Right forelimb (tissue), 1 donor: ENCODE results near the gene SHROOM2.
"Not testable (repeated sequence)": the region's sequence is repeated elsewhere in the genome, so short reads cannot be mapped to it uniquely, and the experiment has no call there.

ENCODE experiments used
- DNase-seq: peaks from one replicate; pipeline ENCODE4 v3.0.0-alpha.2; 2018

SHROOM2 gene

DNA sequence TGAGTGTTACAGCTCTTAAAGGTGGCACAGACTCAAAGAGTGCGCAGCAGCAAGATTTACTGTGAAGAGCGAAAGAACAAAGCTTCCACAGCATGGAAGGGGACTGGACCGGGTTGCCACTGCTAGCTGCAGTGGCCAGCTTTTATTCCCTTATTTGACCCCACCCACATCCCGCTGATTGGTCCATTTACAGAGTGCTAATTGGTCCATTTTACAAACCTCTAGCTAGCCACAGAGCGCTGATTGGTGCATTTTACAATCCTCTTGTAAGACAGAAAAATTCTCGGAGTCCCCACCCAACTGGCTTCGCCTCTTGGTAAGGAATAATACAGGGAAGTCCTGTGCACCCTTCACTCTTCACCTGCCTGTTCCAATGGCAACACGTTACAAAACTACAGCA lies 1.9 kb upstream of the SHROOM2 start:
- no peak for DNase-seq

DNA sequence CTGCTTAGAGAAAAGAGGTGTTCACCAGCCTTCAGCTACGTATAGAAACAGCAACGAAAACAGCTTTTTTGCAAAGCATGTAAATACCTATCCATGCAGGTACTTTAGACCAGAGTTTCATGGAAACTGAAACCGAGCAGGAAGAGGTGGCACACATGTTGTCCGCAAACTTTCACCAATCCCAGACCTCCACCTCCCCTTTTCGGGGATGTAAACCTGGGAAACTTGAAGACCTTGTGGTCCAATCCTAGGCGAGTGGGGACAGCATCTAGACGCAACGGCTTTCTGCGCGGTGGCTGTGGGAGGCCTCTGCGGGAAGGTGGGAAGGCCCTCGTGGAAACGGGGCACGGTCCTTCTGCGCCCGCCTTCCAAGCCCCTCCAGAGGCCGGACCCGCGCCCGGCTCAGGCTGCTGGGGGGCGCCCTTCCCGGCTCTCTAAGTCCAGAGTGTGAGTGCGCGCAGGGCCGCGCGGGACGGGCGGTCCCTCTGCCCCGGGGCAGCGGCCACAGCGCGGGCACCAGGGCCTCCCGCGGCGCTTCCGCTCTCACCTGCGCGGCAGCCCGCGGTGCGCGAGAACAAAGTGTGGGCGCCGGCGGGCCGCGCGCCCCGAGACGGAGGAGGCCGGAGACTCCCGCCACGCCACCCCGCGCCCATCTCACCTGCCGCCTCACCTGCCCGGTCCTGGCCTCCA lies 830 bp upstream of the SHROOM2 start:
- DNase-seq: no peak

DNA sequence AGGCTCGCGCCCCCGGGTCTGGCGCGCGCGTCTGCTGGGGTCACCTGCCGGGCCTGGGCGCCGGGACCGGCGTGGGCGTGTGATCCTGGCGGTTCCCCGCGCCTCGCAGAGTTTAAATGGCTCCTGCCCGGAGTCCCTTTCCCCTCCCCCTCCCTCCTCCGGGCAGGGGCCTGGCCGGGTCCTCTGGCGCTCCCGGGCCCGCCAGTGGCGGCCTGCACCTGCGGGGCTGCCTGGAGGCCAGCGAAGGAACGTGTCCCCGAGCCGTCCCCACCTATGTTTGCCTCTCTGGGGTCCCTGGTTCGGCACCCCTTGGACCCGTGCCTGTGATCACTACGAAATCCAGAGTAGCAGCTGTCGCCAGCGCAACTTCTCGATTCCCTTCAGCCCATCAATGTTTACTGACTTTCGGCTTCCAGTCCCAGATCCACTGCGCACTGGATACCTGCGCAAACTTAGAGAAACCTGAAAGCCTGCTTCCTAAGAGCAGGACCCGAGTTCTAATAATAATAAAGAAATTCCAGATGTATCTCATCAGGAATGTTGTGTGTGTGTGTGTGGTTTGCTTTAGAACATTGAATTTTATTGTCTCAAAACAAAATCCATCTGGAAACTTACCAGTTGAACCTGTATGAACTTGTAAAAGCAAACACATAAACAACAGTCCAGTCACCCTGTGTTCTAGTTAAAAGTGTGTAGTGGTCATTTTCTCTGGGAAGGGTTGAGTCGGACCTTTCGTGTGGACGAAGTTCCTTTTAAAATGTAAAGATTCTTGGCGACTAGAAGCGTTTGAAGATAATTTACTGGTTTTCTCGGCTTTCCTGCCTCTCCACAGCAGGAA lies 788 bp downstream of the SHROOM2 start:
- no peak for DNase-seq

DNA sequence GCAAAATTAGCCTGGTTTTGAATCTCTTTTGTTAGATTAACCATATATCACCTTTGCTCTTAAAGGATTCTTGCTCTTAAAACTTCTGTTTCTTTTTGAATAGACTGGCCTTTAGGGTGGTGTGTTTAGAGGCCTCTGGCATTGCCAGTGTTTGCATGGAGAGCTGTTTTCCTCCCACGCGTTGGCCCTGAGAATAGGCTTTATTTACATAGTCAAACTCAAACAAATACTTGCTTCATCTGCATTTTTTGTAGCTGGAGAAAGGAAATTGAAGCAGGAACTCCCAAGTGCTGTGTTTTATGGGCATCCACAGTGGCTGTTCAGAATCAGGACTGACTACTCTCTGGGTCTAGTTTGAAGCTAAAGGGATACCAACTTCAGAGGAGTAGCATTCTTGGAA lies 2.7 kb downstream of the SHROOM2 start:
- no peak for DNase-seq

DNA sequence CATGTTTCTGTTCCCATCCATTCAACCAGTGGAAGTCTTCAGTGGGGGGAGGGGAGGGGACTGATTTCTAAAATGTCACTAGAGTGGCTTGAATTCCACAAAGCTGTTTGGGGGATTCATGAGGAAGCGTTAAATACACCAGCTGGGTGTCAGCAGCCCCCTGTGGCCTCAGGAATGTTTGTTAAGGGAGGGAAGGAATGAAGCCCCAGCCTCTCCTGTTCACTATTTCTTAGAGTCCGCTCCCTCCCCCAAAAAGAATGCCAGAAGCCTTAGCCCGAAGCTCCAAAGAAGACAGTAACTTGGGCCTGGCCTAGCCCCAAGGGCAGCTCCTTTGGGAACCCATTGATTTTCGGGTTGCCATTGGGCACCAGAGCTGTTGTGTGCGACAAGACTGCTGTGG lies 3.3 kb downstream of the SHROOM2 start:
- no peak for DNase-seq

DNA sequence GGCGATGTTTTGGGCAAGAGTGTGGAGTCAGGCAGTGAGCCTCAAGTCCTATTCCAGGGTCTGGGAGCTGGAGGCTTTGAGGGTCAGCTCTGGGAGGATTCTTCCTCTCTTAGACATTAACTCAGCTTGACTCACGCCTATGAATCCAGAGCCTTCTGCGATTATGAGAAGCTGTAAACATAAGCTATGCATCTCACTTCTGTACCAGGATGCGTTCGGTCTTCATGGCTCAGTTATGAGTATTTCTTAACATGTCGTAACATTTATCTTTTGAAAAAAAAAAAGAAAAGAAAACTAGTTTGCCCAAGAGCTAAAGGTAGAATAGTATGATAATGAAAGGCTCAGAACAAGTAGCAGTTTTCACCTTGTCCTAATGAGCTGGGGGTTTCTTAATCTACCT lies 4.6 kb downstream of the SHROOM2 start:
- no peak for DNase-seq

DNA sequence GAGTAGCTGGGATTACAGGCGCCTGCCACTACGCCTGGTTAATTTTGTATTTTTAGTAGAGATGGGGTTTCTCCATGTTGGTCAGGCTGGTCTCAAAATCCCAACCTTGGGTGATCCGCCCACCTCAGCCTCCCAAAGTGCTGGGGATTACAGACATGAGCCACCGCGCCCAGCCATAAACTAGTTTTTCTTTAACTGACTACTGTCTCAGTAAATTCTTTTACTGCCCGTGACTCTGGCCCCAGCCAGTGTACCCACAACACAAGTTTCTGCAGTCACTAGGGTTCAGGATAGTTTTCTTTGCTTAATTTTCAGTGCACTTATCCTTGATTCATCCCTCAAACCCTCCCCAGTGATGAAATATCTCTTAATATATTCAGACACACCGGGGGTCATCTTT lies 8.3 kb downstream of the SHROOM2 start:
- DNase-seq: no peak

DNA sequence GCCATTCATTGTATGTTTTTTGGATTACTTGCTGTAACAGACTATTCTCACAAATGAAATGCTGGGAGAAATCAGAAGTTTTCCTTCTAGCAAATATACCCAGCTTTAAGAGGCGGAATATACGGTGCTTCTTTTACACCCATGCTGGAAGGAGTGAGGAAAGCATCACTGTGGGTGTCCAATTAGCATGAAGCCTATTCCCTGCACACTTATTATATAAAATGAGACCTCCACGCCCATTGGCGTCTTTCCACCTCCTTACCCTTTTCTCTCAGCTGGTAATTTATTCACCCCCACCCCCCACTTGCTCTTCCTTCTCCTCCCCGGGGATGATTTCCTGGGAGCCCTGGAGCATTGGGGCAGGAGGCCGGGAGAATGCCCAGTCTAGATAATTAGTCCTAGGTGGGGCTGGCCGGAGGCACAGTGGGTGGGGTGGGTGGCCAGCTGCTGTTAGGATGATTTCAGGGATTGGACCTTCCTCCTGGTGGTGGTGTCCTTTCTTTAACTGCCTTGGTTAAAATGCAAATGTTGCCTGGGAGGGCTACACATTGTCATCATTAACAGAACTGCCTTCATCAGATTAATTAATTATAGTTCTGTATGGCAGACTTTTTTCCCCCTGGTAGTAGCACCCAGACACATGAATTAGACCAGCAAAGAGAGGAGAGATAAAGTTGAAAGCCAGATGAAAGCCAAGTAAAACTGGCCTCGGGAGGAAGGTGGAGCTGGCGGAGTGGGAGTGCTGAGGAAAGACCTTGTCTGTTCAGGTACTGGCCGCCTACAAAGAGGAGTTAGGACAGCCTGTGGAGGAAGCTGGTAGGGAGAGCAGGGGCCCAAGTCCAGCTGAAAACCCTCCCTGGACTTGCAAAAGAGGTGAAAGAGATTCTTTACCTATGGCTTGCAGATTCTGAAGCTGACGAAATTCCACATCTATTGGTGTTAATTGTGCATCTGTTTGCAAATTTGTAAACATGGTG lies 11.4 kb downstream of the SHROOM2 start:
- DNase-seq: no peak

DNA sequence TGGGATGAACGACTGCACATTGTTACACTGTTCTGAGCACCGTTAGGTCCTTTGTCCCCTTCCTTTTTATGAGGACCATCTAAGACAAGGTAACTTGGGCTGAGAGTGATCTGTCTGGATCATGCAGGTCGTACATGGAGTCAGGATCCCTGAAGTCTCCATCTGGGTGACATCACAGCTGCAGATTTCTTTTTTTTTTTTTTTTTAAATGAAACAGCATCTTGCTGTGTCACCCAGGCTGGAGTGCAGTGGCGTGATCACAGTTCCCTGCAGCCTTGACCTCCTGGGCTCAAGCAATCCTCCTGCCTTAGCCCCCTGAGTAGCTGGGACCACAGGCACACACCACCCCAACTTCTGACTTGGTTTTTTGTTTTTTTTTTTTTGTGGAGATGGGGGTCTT lies 16.5 kb downstream of the SHROOM2 start:
- DNase-seq: no peak

DNA sequence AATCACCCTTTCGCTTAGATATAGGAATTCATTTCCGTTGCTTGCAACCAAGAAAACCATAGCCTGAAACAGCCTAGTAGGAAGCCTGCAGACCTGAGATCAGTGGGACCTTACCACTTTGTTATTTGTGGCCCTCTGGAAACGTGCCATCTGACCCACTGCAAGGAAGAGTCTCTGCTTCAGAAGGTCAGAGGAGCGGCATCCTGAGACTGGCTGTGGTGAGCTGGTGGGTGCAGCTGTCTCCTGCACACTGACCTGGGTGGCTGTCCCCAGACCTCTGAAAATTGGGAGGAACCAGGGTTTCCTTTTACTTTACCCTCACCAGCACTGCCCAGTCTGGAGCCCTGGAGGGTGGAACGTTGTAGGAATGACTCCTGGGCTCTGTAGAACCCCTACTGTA lies 18.2 kb downstream of the SHROOM2 start:
- no peak for DNase-seq

DNA sequence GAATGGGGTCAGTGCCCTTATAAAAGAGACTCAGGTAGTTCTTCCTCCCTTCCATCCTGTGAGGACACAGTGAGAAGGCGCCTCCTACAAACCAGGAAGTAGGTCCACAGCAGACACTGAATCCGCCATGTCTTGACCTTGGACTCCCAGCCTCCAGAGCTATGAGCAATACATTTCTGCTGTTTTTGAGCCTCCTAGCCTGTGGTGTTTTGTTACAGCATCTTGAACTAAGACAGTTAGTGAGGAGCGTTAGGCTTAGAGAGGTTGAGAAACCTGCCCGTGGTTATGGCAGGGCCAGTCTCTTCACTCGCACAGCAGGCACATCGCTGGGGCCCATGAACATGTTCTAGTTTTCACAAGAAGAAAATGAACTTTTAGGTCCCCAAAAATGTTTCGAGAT lies 19.7 kb downstream of the SHROOM2 start:
- no peak for DNase-seq

DNA sequence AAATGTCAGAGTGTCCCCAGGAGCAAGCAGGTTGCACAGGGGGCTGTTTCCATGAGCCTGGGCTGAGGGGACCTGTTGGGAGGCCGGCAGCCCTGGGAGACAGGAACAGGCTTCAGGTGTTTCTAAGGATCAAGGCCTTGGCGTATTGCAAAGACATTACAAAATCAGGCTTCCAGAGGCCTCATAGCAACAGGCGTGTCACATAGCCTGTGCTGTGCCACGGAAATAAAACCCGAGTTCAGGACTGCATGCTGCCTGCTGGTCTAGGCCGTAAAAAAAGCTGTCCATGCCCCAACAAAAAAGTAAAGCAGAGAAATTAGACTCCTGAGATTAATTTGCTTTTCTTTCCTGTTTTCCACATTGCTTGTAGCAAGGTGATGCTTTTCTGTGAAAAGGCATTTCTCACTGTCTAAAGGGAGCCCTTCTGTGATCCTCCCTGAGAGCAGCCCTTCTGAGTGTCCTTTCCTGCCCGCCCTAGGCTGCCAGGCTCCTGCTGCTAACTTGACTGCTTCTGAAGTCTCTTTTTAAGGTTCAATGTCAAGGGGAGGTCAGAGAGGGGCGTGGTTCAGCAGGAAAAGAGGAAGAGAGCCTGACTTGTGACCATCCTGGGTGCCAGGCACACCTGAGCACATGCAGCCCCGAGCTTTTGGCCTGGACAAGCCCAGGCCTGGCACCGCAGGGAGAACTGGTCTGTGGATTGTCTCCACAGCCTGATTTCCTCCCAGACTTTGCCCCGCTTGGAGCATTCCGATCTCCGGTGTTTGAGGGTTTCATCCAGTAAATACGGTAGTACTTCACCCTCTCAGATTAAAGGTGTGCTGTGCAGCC lies 21.3 kb downstream of the SHROOM2 start:
- DNase-seq: no peak

DNA sequence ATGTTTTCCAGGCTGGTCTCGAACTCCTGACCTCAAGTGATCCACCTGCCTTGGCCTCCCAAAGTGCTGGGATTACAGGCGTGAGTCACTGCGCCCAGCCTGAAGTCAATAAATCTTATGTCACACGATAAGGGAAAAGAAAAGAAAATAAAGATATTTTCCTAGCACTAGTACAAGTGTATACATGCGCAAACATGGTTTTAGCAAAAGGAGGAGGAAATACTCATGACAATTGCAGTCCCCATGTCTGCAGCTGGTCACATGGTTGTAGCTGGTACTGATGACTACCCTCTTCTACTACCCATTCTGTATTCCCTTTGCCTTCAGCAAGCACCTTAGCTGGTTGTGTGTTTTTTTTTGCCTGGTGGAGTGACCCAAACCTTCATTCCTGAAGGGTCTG lies 23.6 kb downstream of the SHROOM2 start:
- not testable (repeated sequence) for DNase-seq

DNA sequence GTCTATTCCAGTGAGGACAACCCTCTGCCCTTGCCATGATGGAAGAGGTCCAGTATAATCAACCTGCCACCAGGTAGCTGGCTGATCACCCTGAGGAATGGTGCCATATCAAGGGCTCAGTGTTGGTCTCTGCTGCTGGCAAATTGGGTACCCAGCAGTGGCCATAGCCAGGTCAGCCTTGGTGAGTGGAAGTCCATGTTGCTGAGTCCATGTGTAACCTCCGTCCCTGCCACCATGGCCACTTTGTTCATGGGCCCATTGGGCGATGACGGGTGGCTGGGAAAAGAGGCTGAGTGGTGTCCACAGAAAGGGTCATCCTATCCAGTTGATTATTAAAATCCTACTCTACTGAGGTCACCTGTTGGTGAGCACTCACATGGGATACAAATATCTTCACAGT lies 24.9 kb downstream of the SHROOM2 start:
- not testable (repeated sequence) for DNase-seq

DNA sequence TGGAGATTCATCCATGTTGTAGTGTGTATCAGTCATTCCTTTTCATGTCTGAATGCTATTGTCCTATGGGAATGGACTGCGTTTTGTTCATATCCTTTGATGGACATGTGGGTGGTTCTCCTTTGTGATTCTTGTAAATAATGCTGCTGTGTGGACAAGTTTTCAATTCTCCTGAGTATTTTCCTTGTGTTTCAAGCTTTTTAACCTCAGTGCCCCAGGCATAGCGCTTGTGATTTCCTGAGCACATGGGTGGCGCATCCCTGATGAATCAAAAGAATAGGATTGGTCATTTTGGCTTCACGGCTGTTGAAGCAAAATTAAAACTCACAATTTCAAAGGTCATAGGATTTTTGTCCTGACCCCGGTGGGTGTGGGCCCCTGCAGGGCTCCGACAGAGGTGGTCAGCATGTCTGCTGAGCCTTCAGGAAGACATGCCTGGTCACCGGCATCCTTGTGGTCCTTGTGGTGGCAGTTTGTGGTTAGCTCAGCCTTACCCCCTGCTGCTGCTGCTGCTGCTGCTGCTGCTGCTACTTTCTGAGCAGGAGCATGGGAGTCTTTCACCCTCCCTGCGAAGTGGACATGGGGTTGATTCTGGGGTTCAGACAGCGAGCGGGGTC lies 30.0 kb downstream of the SHROOM2 start:
- no peak for DNase-seq

DNA sequence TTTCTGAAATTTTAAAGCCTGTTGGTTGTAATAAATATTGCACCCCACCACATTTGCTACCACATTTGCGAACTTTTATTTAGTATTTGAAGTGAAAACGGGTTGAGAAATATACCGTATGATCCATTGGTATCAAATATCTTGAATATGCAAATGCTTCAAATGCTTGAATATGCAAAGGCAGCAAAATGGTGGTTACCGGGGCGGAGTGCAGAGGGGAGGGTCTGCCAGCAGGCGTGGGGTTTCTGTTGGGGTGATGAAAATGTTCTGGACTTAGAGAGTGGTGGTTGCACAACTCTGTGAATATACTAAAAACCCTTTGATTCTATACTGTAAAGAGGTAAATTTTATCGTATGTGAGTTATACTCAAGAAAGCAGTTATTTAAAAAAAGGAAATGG lies 35.3 kb downstream of the SHROOM2 start:
- DNase-seq: no peak

DNA sequence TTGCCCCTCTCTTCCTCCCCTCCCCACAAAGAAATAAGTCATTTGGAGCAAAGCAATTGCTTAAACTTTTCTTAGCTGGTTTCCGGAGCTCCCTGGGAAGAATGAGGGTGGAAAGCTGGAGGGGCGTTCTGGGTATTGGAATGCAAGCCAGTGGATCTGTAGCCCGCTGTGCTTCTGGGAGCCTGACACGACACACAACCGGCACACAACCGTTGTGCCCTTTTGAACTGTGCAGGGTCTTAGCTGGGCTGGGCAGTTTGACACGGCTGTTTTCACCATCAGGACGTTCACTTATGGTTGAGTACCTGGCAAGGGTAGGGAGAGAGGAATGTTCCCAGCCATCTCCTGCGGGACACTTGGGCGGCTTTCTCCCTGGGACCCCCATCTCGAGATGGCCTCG lies 38.3 kb downstream of the SHROOM2 start:
- no peak for DNase-seq

DNA sequence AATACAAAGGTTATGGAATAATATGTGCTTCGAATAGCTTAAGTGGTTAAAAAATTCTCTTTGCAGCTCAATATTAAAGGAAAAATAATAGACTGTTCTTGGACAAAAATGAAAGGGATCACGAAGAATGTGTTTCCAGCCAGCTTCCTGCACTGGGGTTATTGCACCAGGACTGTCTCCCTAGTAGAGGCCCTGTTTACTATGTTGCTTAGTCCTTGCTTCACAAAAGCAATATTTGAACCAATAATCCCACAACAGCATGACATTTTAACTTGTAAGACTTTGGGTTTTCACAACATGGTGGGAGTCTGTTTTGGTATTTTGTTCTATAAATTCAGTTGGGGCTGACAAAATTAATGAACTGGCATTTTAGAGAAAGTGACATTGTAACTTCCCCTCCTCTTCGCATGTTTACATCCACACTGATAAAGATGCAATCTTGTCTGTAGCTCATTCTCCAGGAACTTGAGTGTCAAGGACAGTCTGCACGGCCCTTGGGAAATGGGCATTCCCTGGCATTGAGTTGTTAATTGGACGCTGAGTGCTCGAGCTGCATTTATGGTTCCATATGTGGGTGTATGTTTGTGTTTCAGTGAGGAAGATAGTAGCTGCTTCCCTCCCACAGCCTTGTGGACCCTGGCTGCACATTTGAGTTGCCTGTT lies 39.0 kb downstream of the SHROOM2 start:
- DNase-seq: no peak

DNA sequence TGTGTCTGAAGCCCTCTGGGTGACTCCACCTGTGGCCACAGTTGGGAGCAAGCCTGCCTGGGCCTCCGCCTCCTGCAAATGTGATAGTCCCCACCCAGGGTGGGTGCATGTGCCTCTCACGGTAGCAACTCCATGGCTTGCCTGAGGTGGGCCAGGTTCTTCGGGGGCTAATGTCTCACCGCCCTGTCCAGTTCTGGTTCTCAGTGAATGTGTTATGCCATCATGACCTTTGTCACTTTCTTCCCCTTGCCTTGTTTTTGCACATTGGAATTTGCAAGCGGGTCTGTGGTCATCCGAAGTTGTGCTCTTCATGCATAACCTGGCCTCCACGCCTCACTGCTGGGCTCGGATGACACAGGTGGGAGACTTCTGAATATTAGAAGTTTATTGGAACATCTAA lies 39.7 kb downstream of the SHROOM2 start:
- DNase-seq: no peak

DNA sequence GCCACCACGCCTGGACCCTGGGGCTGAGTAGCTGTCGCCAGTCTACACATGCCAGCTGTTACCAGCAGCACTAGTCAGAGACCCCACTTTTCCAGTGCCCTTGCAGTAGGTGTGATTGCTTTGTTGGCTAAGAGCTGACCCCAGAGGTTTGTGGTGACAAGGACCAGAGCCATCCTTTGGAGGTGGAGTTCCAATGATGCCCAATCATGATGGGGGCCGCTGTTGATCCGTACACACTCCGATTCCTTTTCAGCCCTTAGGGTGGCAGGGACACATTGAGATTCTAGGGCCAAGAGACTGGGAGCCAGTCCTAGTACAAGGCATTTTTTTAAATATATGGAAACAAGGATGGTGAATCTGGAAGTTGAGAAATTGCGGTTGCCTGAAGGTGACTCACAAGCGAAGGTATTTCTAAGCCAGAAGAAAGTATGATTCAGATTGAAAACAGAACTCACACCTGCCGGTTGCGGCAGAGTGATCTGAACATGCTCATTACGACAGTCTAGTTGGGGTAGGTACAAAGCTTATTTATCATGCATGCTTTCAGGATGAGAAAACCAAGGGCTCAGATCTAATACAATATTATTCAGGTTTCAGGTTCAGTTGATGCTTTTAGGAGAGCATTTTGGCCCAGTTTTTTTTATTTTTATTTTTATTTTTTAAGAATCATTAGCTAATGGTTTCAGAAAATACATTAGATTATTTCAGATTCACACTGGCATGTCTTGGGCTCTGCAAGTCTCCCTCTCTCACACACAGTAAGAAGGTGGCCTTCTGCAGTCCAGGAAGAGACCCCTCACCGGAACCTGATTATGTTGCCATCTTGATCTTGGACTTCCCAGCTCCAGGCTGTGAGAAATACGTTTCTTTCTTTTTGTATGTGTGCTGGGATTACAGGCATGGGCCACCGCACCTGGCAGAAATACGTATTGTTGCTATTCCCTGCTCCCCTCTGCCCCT lies 43.4 kb downstream of the SHROOM2 start:
- DNase-seq: no peak
